WI38 (cell line): ENCODE data around the gene JCHAIN.

Source experiments
- H3K4me3 ChIP-seq: 2 replicates; pipeline ENCODE4 v1.5.1; 2011; ENCODE audit warnings: low read depth, mild to moderate bottlenecking, control low read depth, low read length
- TF ChIP-seq, protein P1 (sequence below): IDR thresholded peaks from 2 replicates; pipeline ENCODE4 v1.5.1; 2012; ENCODE audit warnings: low read depth, mild to moderate bottlenecking, control low read depth, low read length

The JCHAIN gene

DNA sequence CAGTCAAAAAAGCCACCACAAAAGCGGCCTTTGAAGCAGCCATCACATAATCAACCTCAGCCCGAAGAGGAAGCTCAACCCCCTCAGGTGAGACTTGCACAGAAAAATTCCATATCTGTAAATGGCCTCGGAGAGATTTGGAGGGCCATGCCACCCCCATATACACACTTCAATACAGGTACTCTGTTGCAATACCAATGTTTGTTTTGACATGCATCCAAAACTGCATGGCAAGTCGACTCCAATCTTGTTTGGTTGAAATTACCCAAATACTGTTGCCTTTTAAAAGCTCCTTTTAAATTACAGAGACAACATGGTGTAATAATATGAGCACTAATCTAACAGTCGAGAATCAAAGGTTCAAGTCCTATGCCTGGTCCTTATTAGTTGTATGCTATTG, 31.8 kb downstream of the JCHAIN start:
- TF ChIP-seq, protein P1, sequence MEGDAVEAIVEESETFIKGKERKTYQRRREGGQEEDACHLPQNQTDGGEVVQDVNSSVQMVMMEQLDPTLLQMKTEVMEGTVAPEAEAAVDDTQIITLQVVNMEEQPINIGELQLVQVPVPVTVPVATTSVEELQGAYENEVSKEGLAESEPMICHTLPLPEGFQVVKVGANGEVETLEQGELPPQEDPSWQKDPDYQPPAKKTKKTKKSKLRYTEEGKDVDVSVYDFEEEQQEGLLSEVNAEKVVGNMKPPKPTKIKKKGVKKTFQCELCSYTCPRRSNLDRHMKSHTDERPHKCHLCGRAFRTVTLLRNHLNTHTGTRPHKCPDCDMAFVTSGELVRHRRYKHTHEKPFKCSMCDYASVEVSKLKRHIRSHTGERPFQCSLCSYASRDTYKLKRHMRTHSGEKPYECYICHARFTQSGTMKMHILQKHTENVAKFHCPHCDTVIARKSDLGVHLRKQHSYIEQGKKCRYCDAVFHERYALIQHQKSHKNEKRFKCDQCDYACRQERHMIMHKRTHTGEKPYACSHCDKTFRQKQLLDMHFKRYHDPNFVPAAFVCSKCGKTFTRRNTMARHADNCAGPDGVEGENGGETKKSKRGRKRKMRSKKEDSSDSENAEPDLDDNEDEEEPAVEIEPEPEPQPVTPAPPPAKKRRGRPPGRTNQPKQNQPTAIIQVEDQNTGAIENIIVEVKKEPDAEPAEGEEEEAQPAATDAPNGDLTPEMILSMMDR, result no peak
- no peak overlapping the region for H3K4me3 ChIP-seq

DNA sequence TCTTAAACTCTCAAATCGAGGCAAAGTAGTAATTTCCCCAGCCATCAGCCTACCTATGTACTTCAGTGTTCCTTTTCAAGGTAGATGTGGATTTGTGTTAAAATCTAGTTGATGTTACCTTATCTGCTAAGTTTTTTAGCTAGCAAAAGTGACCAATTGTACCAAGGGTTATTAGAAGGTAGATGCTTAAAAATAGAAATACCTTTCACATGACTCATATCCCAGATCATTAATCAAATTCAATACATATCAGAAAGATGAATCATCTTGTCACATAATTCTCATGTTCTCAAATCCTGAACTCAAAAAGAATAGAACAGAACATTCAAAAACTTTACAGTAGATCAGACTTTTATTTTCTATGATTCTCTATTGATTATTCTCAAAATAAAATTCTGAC, 34.3 kb downstream of the JCHAIN start:
- no peak overlapping the region for H3K4me3 ChIP-seq
- TF ChIP-seq, protein P1, result no peak

DNA sequence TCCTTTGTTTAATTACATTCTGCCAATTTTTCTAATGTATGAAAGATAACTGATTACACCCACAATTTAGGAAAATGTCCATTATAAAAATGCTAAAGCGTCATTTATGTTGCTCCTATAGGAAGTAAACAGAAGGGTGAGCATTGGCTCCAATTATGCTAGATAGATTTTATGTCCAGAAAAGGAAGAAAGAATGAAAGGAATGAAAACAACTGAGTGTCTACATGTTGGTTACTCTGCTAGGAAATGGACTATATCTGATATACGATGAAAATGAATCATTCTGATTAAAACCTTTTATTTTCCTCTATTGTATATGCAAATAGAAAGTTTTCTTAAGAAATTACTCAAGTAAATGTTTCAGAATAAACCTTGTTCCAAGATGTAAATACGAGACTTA, 36.1 kb downstream of the JCHAIN start:
- TF ChIP-seq, protein P1, result no peak
- no peak overlapping the region for H3K4me3 ChIP-seq

DNA sequence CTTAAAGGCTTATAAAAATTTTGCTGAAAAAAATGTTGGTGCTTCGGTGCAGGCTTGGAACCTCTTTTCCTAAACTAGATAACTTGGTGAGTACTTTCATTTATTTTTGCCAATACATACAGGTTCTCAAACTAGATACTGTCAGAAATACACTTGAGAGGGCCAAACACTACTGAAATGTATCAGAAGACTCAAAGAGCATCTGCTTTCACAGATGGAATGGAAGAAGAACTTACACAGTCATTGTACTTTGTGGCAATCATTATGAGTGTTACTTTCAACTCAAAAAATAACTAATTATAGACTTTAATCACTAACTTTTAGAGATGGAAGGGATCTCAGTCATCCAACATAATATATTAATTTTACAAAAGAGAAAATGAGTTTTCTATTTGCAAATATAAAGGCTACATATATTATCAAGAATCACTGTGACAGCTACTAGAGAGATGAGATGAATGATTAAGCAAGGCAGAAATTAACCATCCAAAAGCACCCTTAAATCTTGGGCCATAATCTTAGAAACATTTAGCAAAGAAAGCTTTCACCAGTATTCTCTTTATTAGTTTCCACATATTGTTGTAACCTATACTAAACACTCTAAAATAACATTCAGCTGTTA, 36.7 kb downstream of the JCHAIN start:
- TF ChIP-seq, protein P1, result no peak
- no peak overlapping the region for H3K4me3 ChIP-seq

DNA sequence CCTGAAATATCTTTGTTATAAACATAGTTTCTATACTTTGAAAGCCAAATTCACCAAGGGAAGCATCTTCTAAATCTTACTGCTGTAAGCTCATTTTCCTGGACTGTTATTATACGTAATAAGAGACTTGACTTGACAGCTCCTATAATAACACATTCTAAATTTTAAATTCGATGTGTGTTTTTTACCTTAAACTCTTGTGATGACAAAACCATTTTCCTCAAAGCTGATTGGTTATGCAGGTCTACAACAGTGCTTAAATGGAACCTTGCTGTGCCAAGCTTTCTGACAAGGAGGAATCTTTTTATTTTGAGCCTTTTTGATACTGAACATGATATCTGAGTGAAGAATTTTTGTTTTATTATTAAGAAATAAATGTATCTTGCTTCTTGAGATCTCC, 37.9 kb downstream of the JCHAIN start, which contains the start of gene ENAM:
ENAM (plus strand) TSS at position 301 of the 400 bp plus-strand sequence. CDS start 757 bp downstream, outside the sequence.
- H3K4me3 ChIP-seq, result no peak within 1 kb of the TSS
- TF ChIP-seq, protein P1, result no peak

DNA sequence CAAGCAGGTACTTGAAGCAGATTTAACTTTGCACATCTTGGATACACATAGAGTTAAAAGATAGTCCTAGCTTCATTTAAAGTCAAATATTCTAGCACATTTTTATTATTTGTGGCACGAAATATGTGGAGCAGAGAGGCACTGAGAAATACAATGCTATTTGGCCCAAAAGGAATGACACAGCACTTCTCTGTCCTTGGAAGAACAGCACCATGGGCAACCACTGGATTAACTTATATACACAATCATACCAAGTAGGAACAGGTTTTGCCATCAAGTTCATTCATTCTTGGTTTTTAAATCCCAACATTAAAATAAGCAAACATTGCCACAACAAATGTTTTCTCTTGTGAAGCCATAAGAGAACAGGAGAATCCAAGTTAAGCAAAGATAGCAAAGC, 38.7 kb downstream of the JCHAIN start:
- H3K4me3 ChIP-seq, result no peak overlapping the region
- TF ChIP-seq, protein P1, result no peak

DNA sequence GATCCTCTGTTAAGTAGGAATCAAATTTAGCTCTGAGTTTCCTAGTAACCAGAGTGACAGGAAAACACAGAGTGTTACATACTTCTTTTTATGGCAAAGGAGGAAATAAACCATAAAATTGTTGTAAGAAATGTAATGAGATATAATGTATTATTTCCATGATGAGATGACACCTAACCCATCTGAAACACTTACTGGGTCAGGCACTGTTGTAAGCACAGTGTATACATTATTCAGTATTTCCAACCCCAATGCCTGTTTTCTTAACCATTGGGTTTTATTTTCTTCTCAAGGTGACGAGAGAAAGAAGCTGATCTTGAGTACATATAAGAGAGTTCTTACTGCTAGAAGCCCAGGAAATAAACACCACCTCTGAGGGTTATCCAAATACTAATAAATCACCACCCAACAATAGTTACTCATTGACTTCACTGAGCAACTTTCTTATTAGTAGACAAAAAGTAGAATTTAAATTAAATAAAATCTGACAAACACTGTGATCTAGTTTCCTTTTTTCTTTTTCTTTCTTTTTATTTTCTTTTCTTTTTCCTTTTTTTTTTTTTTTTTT, 42.0 kb downstream of the JCHAIN start:
- H3K4me3 ChIP-seq, result no peak overlapping the region
- TF ChIP-seq, protein P1, result no peak
